ENCODE measurements around the gene CLCN6. TPM values are rescaled to one million over a fixed set of nuclear protein-coding genes. Genes with fewer than 3 reads are reported as not detected.

CLCN6 gene
- 5.4 and 6.1 TPM in 2 replicates for polyA plus RNA-seq (2011; rRNA removed)
- 5.8 and 6.2 TPM in 2 replicates for polyA minus RNA-seq (2011; rRNA and poly(A)+ RNA removed)

- POLR2A ChIA-PET = no interaction called here
These were observed at the start of gene CLCN6, which contains the start of gene MTHFR for GRCh38 chr1:11805422-11806306. Gene CLCN6, plus strand, starts transcription at chr1:11806191. Its CDS starts 72 bp downstream, at chr1:11806263. Gene MTHFR, minus strand, starts transcription at chr1:11805964. Its CDS starts 2,848 bp downstream, at chr1:11803116.

GRCh38 chr1:11757047-11757446 is 48.9 kb upstream of the CLCN6 start:
- Histone ChIP-seq H3K27me3 (ENCODE audit: control insufficient read depth, insufficient read depth, low read length) (peaks cover 8% of the 10 kb centered on the region), H3K36me3 (ENCODE audit: control insufficient read depth, insufficient read depth, low read length) (no peaks in the 10 kb centered on the region), H3K4me3 (ENCODE audit: low read depth, low read length) (no peak overlapping the region)
- no peak for TF ChIP-seq CTCF (IDR thresholded peaks at IDR 0.05; ENCODE audit: insufficient read depth, low read depth, low read length)
- CTCF ChIA-PET = interaction anchor here (0.9 to 1.7 kb wide), 3 partner anchors 8 to 104 kb away, joined by 3 to 4 read pairs (median 4); no protein-coding TSS in a partner anchor
- DNase-seq (ENCODE audit: low read depth) = no peak
- POLR2A ChIA-PET = no interaction called here

More at GRCh38 chr1:11805422-11806306, at the start of gene CLCN6, which contains the start of gene MTHFR:
- DNase-seq (ENCODE audit: low read depth) = peak; percentile 95
- Histone ChIP-seq H3K4me3 (ENCODE audit: low read depth, low read length) (peak within 1 kb of the TSS; percentile 75), H3K36me3 (ENCODE audit: control insufficient read depth, insufficient read depth, low read length) (peaks cover 7% of the 10 kb centered on the region), H3K27me3 (ENCODE audit: control insufficient read depth, insufficient read depth, low read length) (no peaks in the 10 kb centered on the region)
- no peak for TF ChIP-seq CTCF (IDR thresholded peaks at IDR 0.05; ENCODE audit: insufficient read depth, low read depth, low read length)
- CTCF ChIA-PET = interaction anchor here (0.7 to 1.5 kb wide), 6 partner anchors 21 to 102 kb away, joined by 3 to 7 read pairs (median 4); no protein-coding TSS in a partner anchor

- Histone ChIP-seq H3K4me3 (ENCODE audit: low read depth, low read length) (no peak overlapping the region), H3K27me3 (ENCODE audit: control insufficient read depth, insufficient read depth, low read length) (peaks cover 8% of the 10 kb centered on the region), H3K36me3 (ENCODE audit: control insufficient read depth, insufficient read depth, low read length) (no peaks in the 10 kb centered on the region)
- CTCF ChIA-PET = no interaction called here
- TF ChIP-seq CTCF (IDR thresholded peaks at IDR 0.05; ENCODE audit: insufficient read depth, low read depth, low read length) = no peak
- DNase-seq (ENCODE audit: low read depth) = no peak
- POLR2A ChIA-PET = no interaction called here
These were observed 46.2 kb upstream of the CLCN6 start for GRCh38 chr1:11759791-11760190.

GRCh38 chr1:11761285-11761684 is 44.7 kb upstream of the CLCN6 start:
- ChIA-PET CTCF (interaction anchor here (1.5 kb wide), 1 partner anchor 9 kb away, joined by 3 read pairs; no protein-coding TSS in a partner anchor), POLR2A (no interaction called here)
- Histone ChIP-seq H3K27me3 (ENCODE audit: control insufficient read depth, insufficient read depth, low read length) (peaks cover 8% of the 10 kb centered on the region), H3K4me3 (ENCODE audit: low read depth, low read length) (no peak overlapping the region), H3K36me3 (ENCODE audit: control insufficient read depth, insufficient read depth, low read length) (no peaks in the 10 kb centered on the region)
- no peak for TF ChIP-seq CTCF (IDR thresholded peaks at IDR 0.05; ENCODE audit: insufficient read depth, low read depth, low read length)
- DNase-seq (ENCODE audit: low read depth) = no peak

- ChIA-PET CTCF (interaction anchor here (1.3 to 1.5 kb wide), 2 partner anchors 8 to 10 kb away, joined by 3 to 4 read pairs; no protein-coding TSS in a partner anchor), POLR2A (no interaction called here)
- H3K27me3 ChIP-seq (ENCODE audit: control insufficient read depth, insufficient read depth, low read length) = peaks cover 5% of the 10 kb centered on the region
- no peak for TF ChIP-seq CTCF (IDR thresholded peaks at IDR 0.05; ENCODE audit: insufficient read depth, low read depth, low read length)
- H3K36me3 ChIP-seq (ENCODE audit: control insufficient read depth, insufficient read depth, low read length) = no peaks in the 10 kb centered on the region
- no peak within 1 kb of the TSS for H3K4me3 ChIP-seq (ENCODE audit: low read depth, low read length)
- no peak for DNase-seq (ENCODE audit: low read depth)
These were observed 44.0 kb upstream of the CLCN6 start, which contains the start of gene C1orf167 for GRCh38 chr1:11761988-11762406. Gene C1orf167, plus strand, starts transcription at chr1:11762193. Its CDS starts 2,208 bp downstream, at chr1:11764401.
